Esophagus squamous epithelium (tissue), 5 donors: ENCODE measurements around the gene LONRF2. TPM values are rescaled to one million over a fixed set of nuclear protein-coding genes. Genes with fewer than 3 reads are reported as not detected.
A peak's percentile ranks its signal among the peaks of the same experiment; 100 is the strongest.

Experiments used
- DNase-seq: peaks from one replicate; lab custom pipeline; 2025; lab: John Stamatoyannopoulos, UW
- H3K27ac ChIP-seq, 4 donors: fragments of 200-600 bp; sonication (generic); one replicate each; pipeline ENCODE4 v1.5.1; 2016 to 2019; ENCODE audit warnings: mild to moderate bottlenecking in 1 of 4
- H3K27me3 ChIP-seq, 4 donors: fragments of 200-600 bp; sonication (generic); 1 replicate in 3 of 4; 2 replicates in 1 of 4; pipeline versions ENCODE4 v1.5.1 to v1.6.0; 2017 to 2021; ENCODE audit warnings: antibody characterized with exemption in 1 of 4
- H3K36me3 ChIP-seq, 3 donors: fragments of 200-600 bp; sonication (generic); one replicate each; pipeline ENCODE4 v1.5.1; 2016 to 2019
- H3K4me1 ChIP-seq, 3 donors: fragments of 200-600 bp; sonication (generic); one replicate each; pipeline ENCODE4 v1.5.1; 2017 to 2019
- H3K4me3 ChIP-seq, 4 donors: fragments of 200-600 bp; sonication (generic); 1 replicate in 3 of 4; 2 replicates in 1 of 4; pipeline ENCODE4 v1.5.1; 2016 to 2019; ENCODE audit warnings: mild to moderate bottlenecking in 2 of 4, moderate library complexity in 1 of 4
- H3K9me3 ChIP-seq, 3 donors: fragments of 200-600 bp; sonication (generic); one replicate each; pipeline ENCODE4 v1.5.1; 2016 to 2019
- POLR2A ChIP-seq, 4 donors: fragments of 450-650 bp; IDR thresholded peaks; one replicate each; pipeline ENCODE4 v1.6.1; 2017; ENCODE audit warnings: antibody characterized with exemption in 4 of 4, mild to moderate bottlenecking in 4 of 4, moderate library complexity in 3 of 4
- WGBS, 2 donors: methylation state at CpG; one replicate each; pipeline ENCODE4 v1.1.5; 2018; 5-methylcytosine and 5-hydroxymethylcytosine counted together
- intact Hi-C: fragments of 100-400 bp; cut with DNase I; formaldehyde crosslinking; loops from one replicate; pipeline ENCODE4 v1.15.0; 2022
- total RNA-seq, 4 donors: library from RNA; depleted of rRNA; stranded (reverse); fragments of >200 nt; gene quantifications; one replicate each; pipeline ENCODE4 v1.1.0, GENCODE V29; 2016
- TF ChIP-seq, protein P1 (sequence below), 6 experiments: fragments of 450-650 bp in 4 of 6; fragments of 200-600 bp in 2 of 6; sonication (generic) in 2 of 6; IDR thresholded peaks; one replicate each; pipeline ENCODE4 v1.5.1; 2016 to 2019; ENCODE audit warnings: antibody characterized with exemption in 6 of 6, mild to moderate bottlenecking in 4 of 6, moderate library complexity in 4 of 6
- donor health status: DM: yes; HTN: yes; CAD: no.

The LONRF2 gene
- total RNA-seq, 4 donors from 2014 or later: 0.42 to 6.1 (median 1.0) TPM

DNA sequence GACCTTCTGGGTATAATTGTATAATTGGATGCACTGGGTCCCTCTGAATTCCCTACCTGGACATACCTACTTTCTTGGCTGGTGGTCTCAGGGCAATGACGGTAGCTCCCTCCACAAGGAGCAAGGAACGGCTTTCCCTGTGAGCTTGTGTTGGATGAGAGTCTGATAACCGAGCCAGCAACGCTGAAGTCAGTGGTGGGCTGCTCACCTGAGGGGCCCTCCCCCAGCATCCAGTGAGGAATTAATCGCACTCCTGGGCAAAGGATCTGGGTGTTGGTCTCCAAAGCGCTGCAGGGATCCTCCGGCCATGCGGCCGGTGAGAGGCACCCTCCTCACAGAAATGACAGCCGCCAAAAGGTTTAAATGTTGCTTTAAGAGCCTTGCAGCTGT lies 47.1 kb downstream of the LONRF2 start:
- no peaks in the 10 kb centered on the region for H3K4me1 ChIP-seq
- DNase-seq: no peak
- H3K27me3 ChIP-seq: no peaks in the 10 kb centered on the region
- no peak overlapping the region for H3K27ac ChIP-seq
- no peaks in the 10 kb centered on the region for H3K9me3 ChIP-seq
- 81 to 88% methylated on average over 5 to 8 of the region's 10 CpGs for WGBS, 2 donors
- H3K36me3 ChIP-seq: no peaks in the 10 kb centered on the region
- no peak overlapping the region for H3K4me3 ChIP-seq
- TF ChIP-seq, protein P1, sequence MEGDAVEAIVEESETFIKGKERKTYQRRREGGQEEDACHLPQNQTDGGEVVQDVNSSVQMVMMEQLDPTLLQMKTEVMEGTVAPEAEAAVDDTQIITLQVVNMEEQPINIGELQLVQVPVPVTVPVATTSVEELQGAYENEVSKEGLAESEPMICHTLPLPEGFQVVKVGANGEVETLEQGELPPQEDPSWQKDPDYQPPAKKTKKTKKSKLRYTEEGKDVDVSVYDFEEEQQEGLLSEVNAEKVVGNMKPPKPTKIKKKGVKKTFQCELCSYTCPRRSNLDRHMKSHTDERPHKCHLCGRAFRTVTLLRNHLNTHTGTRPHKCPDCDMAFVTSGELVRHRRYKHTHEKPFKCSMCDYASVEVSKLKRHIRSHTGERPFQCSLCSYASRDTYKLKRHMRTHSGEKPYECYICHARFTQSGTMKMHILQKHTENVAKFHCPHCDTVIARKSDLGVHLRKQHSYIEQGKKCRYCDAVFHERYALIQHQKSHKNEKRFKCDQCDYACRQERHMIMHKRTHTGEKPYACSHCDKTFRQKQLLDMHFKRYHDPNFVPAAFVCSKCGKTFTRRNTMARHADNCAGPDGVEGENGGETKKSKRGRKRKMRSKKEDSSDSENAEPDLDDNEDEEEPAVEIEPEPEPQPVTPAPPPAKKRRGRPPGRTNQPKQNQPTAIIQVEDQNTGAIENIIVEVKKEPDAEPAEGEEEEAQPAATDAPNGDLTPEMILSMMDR (IDR thresholded peaks at IDR 0.05): no peak
- no peak for TF ChIP-seq POLR2A (IDR thresholded peaks at IDR 0.05)
- intact Hi-C loops: no loop called here

DNA sequence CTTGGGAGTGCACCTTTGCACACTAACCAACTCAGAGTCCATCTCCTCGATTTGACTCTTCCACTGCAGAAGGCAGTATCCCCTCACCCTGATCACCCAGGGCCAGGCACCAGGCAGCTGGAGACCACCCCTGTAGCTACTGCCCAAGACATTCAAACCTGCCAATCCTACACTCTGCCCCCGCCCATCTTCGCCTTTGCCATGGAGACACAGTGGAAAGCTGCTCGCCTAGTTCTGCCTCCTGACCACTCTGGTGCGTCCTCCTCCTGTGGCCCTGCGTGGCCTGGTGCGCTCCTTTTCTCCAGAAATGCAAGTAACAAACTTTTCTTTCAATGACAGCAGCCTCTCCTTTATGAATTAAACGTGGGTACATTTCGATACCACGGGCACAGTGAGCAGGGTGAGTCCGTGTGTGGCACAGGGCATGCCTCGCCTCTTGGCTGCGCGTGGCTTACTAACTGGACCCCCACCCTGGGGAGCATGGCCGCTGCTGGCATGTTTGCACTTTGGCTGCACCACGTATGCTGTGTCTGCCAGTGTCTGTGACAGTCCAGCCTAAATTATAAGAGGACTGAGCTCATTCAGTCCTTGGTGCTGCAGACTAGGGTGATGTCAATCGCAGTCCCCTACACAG lies 47.6 kb downstream of the LONRF2 start:
- Histone ChIP-seq H3K4me1 (no peaks in the 10 kb centered on the region), H3K4me3 (no peak overlapping the region), H3K27ac (no peak overlapping the region), H3K36me3 (no peaks in the 10 kb centered on the region), H3K27me3 (no peaks in the 10 kb centered on the region), H3K9me3 (no peaks in the 10 kb centered on the region)
- intact Hi-C loops: no loop called here
- 84 to 88% methylated on average over 10 to 12 of the region's 17 CpGs for WGBS, 2 donors
- DNase-seq: no peak
- TF ChIP-seq, protein P1 (IDR thresholded peaks at IDR 0.05): no peak
- no peak for TF ChIP-seq POLR2A (IDR thresholded peaks at IDR 0.05)

DNA sequence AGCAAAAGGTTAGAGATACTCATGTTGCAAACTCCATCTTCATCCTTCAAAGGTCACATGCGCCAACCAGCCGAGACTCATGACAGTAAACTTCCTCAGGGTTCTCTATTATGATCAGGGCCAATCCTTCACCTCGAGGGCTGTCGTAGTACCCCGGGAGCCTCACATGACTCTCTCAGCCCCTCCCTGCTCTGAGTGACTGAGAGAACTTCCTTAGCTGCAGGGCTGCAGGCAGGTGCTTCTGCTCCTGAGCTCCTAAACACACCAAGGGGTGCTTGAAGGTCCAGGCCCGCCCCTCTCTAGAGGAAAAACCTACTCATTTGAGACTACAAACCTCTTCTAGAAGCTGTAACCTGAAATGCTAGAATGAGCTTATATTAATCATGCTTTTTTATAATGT lies 48.2 kb downstream of the LONRF2 start:
- Histone ChIP-seq H3K9me3 (no peaks in the 10 kb centered on the region), H3K4me3 (no peak overlapping the region), H3K36me3 (no peaks in the 10 kb centered on the region), H3K27me3 (no peaks in the 10 kb centered on the region), H3K27ac (no peak overlapping the region), H3K4me1 (no peaks in the 10 kb centered on the region)
- no peak for TF ChIP-seq POLR2A (IDR thresholded peaks at IDR 0.05)
- TF ChIP-seq, protein P1 (IDR thresholded peaks at IDR 0.05): no peak
- intact Hi-C loops: no loop called here
- no peak for DNase-seq
- WGBS, 2 donors: 71 to 83% methylated on average over 2 to 5 of the region's 6 CpGs

DNA sequence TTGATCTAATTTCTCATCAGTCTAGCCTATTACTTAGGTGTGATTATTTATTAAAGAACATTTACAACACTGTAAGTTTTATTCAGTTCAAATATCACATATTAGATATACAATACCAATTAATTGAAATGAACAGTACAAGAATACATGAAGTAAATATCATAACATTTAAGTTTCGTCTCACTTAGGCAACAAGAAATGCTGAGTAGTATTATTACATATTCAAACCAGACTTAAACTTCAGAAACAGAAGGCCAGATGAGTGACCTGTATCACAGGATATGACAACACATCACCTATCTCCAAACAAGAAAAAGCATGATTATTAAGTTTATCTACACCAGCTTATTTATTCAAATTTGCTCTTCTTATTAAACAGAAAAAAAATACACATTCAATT lies 48.9 kb downstream of the LONRF2 start:
- no peak for DNase-seq
- no peak for TF ChIP-seq POLR2A (IDR thresholded peaks at IDR 0.05)
- TF ChIP-seq, protein P1 (IDR thresholded peaks at IDR 0.05): no peak
- no peaks in the 10 kb centered on the region for H3K4me1 ChIP-seq
- peak overlapping the region in 1 of 4 donors; percentile 5 for H3K27ac ChIP-seq
- no peaks in the 10 kb centered on the region for H3K36me3 ChIP-seq
- H3K27me3 ChIP-seq: no peaks in the 10 kb centered on the region
- no peak overlapping the region for H3K4me3 ChIP-seq
- 70 to 81% methylated on average over 1 of the region's 1 CpG for WGBS, 2 donors
- no peaks in the 10 kb centered on the region for H3K9me3 ChIP-seq
- intact Hi-C loops: no loop called here

DNA sequence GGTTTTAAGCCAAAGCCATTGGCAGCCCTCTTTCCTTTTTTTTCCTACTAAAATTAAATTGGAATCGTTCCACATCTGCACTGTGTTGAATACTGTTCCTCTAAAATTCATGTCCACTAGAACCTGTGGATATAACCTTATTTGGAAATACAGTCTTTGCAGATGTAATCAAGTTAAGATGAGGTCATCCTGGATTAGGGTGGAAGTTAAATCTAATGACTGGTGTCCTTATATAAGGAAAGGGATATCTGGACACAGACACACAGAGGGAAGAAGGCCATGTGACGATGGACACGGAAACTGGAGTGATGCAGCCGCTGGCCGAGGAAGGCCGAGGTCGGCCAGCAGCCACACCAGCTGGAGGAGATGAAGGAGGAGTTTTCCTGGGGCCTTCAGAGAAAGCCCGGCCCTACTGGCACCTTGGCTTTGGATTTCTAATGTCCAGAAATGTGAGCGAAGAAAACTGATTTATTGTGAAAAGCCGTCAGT lies 49.4 kb downstream of the LONRF2 start:
- DNase-seq: no peak
- 68 to 79% methylated on average over 10 of the region's 10 CpGs for WGBS, 2 donors
- Histone ChIP-seq H3K27me3 (no peaks in the 10 kb centered on the region), H3K27ac (peak overlapping the region in 1 of 4 donors; percentile 13), H3K4me3 (no peak overlapping the region), H3K4me1 (no peaks in the 10 kb centered on the region), H3K9me3 (no peaks in the 10 kb centered on the region), H3K36me3 (no peaks in the 10 kb centered on the region)
- no peak for TF ChIP-seq POLR2A (IDR thresholded peaks at IDR 0.05)
- TF ChIP-seq, protein P1 (IDR thresholded peaks at IDR 0.05): no peak
- intact Hi-C loops: no loop called here
